Adrenal gland (tissue), 5 donors: ENCODE data around the gene EFCAB14.

Experiments used
- POLR2A ChIP-seq, 2 donors: fragments of 450-650 bp; IDR thresholded peaks; one replicate each; pipeline ENCODE4 v1.6.1; 2017; ENCODE audit warnings: antibody characterized with exemption in 2 of 2, mild to moderate bottlenecking in 2 of 2, moderate library complexity in 1 of 2
- TF ChIP-seq, protein P1 (sequence below), 6 experiments: fragments of 450-650 bp in 4 of 6; fragments of 200-600 bp in 2 of 6; sonication (generic) in 1 of 6; IDR thresholded peaks; 1 replicate in 5 of 6; 2 replicates in 1 of 6; pipeline versions ENCODE4 v1.5.1 to v1.8.0; 2016 to 2021; ENCODE audit warnings: antibody characterized with exemption in 6 of 6, mild to moderate bottlenecking in 2 of 6, moderate library complexity in 1 of 6
- donor health status: DM: no; HTN: no; CAD: no.

DNA sequence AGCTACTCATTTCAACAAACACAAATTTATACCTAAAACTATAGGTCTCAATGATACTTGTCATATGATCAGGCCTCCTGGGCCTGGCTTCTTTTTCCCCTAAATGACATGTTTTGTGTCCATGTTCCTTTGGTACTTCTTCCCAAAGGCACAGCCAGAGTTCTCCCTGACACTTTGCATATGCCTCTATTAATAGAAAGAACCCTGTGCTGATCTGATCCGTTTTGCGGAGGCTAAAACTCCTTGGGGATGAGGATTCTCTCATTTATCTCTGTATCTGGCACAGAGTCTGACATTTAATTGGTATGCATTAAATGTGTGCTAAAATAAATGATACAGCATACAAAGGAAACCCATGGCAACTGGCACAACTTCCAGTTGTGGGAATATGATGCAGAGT lies 62.3 kb downstream of the EFCAB14 start:
- no peak for TF ChIP-seq POLR2A (IDR thresholded peaks at IDR 0.05)
- TF ChIP-seq, protein P1, sequence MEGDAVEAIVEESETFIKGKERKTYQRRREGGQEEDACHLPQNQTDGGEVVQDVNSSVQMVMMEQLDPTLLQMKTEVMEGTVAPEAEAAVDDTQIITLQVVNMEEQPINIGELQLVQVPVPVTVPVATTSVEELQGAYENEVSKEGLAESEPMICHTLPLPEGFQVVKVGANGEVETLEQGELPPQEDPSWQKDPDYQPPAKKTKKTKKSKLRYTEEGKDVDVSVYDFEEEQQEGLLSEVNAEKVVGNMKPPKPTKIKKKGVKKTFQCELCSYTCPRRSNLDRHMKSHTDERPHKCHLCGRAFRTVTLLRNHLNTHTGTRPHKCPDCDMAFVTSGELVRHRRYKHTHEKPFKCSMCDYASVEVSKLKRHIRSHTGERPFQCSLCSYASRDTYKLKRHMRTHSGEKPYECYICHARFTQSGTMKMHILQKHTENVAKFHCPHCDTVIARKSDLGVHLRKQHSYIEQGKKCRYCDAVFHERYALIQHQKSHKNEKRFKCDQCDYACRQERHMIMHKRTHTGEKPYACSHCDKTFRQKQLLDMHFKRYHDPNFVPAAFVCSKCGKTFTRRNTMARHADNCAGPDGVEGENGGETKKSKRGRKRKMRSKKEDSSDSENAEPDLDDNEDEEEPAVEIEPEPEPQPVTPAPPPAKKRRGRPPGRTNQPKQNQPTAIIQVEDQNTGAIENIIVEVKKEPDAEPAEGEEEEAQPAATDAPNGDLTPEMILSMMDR (IDR thresholded peaks at IDR 0.05) = no peak
